Measurements from ENCODE around the gene GPA33. TPM values are rescaled to one million over a fixed set of nuclear protein-coding genes. Genes with fewer than 3 reads are reported as not detected.

The GPA33 gene
- total RNA-seq, 1 experiment from 2014 or later, result not detected

GRCh38 chr1:167060141-167061072, 29.8 kb downstream of the GPA33 start:
- H4K5ac ChIP-seq (ENCODE audit: insufficient read length, low read depth, low read length), result no peak overlapping the region
- H3K36me3 Mint-ChIP-seq (ENCODE audit: insufficient read depth in 1 of 3, low read depth in 3 of 3), result no peaks in the 10 kb centered on the region
- no peak overlapping the region for H4K8ac ChIP-seq (replicated peaks; ENCODE audit: insufficient read length, low read depth, low read length)
- H3K4ac ChIP-seq (ENCODE audit: low read depth, low read length), result no peak overlapping the region
- H3K4me1 ChIP-seq (ENCODE audit: insufficient read depth, low read length), result no peaks in the 10 kb centered on the region
- WGBS (ENCODE audit: extremely low coverage, insufficient read length, low lambda C conversion rate), result no CpG with 5 or more reads among the region's 10 CpGs
- H3K27ac ChIP-seq (ENCODE audit: insufficient read length, low read depth, low read length), result no peak overlapping the region
- no peaks in the 10 kb centered on the region for H3K23me2 ChIP-seq (ENCODE audit: insufficient read length, low read depth, low read length, poor library complexity, severe bottlenecking)
- TF ChIP-seq CTCF (conservative IDR thresholded peaks at IDR 0.05), result peak; percentile 54
- H3T11ph ChIP-seq (ENCODE audit: low read length), result no peak overlapping the region
- no peaks in the 10 kb centered on the region for H3K79me2 ChIP-seq (ENCODE audit: insufficient read depth, low read length)
- DNase-seq, result peak; percentile 59
- no peak overlapping the region for H3K4me3 Mint-ChIP-seq
- no peaks in the 10 kb centered on the region for H3K9me3 Mint-ChIP-seq
- H3K23ac ChIP-seq (ENCODE audit: insufficient read length, low read depth, low read length), result no peak overlapping the region
- no peak overlapping the region for H2BK5ac ChIP-seq (ENCODE audit: insufficient read length, low read length)
- no peak overlapping the region for H2BK15ac ChIP-seq (ENCODE audit: low read depth, low read length)
- no peak overlapping the region for H2BK20ac ChIP-seq (ENCODE audit: low read depth, low read length, poor library complexity, severe bottlenecking)
- no peak overlapping the region for H3K18ac ChIP-seq (ENCODE audit: insufficient read length, low read depth, low read length)
- peaks cover 1% of the 10 kb centered on the region; the same call in 1 of the 2 replicates for H3K27me3 Mint-ChIP-seq (ENCODE audit: low read depth)
- no peaks in the 10 kb centered on the region for H3K79me1 ChIP-seq (ENCODE audit: insufficient read depth, low read depth, low read length, poor library complexity, severe bottlenecking)
- no peak overlapping the region for H4K91ac ChIP-seq (ENCODE audit: insufficient read length, low read depth, low read length)
- no peaks in the 10 kb centered on the region for H3K9me3 ChIP-seq (ENCODE audit: control insufficient read depth, low read depth, low read length)
- H2AK5ac ChIP-seq (ENCODE audit: insufficient read length, low read length), result no peak overlapping the region
- H2BK12ac ChIP-seq (ENCODE audit: insufficient read length, low read depth, low read length), result no peak overlapping the region
- H3K4me1 Mint-ChIP-seq, result peaks cover 7 to 12% of the 10 kb centered on the region in 2 experiments
- no peak overlapping the region for H3K14ac ChIP-seq (ENCODE audit: insufficient read depth, low read length)
- H3K4me2 ChIP-seq (ENCODE audit: insufficient read depth, insufficient read length, low read length), result no peak overlapping the region
- H3K56ac ChIP-seq (ENCODE audit: insufficient read length, low read depth, low read length), result no peak overlapping the region
- no peak overlapping the region for H2BK120ac ChIP-seq (ENCODE audit: low read depth, low read length, poor library complexity, severe bottlenecking)
- H3K27ac Mint-ChIP-seq, result no peak overlapping the region
- H3K27me3 ChIP-seq (ENCODE audit: insufficient read depth, low read length), result no peaks in the 10 kb centered on the region
- no peak overlapping the region for H2AFZ ChIP-seq (ENCODE audit: low read length)
- no peaks in the 10 kb centered on the region for H4K20me1 ChIP-seq (ENCODE audit: control insufficient read depth, insufficient read depth, insufficient read length)
- no peak overlapping the region for H3K9ac ChIP-seq (ENCODE audit: extremely low read depth, insufficient read length, low read length)
